GM19035 (cell line): Measurements from ENCODE around the gene SEZ6L.

Experiments
- ATAC-seq: cut with Tn5 transposase; IDR thresholded peaks from one replicate; pipeline ENCODE4 v1.9.1; 2021; ENCODE audit not compliant: unreplicated experiment

SEZ6L gene

GRCh38 chr22:26169315-26170111 lies at the start of gene SEZ6L:
TSS of gene SEZ6L (plus strand) at chr22:26169462. CDS start at chr22:26169670, 208 bp downstream.
- no peak for ATAC-seq

DNA sequence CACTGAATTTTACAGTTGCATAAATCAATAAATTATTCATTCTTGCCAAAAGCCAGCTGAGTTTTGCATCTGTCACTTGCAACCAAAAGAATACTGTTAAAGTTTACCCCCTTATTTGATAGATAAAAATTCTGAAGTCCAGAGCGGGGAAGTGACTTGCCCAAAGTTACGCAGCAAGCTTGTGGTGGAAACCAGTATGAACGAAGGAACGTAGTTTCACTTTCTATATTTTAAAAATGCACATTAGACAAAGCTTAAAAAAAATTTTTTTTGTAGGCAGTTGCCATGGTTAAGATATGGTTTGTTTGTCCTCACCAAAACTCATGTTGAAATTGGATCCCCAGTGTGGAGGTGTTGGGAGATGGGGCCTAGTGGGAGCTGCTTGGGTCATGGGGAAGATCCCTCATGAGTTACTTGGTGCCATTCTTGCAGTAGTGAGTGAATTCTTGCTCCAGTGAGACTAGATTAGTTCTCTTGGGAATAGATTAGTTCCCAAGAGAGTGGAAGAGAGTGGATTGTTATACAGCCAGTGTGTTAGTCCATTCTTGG lies 46.3 kb upstream of the SEZ6L start:
- no peak for ATAC-seq

- ATAC-seq: no peak
Observed at GRCh38 chr22:26124991-26125725, 44.1 kb upstream of the SEZ6L start.

DNA sequence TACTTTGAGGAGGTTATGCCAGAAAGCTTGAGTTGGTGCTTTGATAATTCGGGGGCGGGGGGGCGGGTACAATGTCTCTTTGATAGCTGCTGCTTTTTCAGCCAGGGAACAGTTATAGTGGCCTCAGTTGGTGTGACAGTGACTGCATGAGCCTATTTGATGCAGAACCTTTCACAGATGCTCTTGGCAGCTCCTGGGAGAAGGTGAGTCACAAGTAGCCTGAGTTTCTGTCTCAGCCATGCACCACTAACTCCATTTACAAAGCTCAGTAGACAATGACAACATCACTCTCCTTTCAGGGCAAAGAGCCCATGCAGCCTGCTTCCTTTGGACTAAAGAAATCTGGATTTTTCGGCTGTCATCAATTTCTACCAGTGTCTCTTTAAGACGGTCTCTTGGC lies 42.1 kb upstream of the SEZ6L start:
- no peak for ATAC-seq

- no peak for ATAC-seq
Observed at GRCh38 chr22:26127556-26127955, 41.7 kb upstream of the SEZ6L start.

DNA sequence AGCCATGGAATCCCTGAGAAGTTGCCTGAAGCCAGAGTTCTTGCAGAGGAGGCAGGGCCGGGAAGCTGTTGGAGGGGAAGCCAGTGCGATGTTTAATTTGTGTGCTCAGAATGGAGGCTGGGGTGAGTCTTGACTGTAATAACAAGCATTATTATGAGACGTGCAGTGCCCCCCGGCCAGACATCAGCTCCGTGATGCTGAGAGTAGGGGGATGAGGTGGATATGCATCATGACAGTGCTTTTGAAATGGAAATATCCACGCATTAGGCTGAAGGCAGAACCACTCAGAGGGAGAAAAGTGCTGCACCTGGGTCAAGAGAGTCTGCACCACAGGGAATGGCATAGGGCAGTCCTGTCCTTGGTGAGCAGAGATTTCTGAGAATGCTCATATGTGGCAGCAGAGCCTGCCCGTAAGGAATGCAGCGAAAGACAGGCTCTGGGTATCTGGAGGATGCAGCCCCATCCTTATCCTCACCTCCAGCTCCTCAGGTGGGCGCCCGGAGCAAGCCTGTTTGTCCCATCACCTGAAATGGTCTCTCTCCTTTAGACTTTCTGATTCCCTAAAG lies 37.6 kb upstream of the SEZ6L start:
- no peak for ATAC-seq

DNA sequence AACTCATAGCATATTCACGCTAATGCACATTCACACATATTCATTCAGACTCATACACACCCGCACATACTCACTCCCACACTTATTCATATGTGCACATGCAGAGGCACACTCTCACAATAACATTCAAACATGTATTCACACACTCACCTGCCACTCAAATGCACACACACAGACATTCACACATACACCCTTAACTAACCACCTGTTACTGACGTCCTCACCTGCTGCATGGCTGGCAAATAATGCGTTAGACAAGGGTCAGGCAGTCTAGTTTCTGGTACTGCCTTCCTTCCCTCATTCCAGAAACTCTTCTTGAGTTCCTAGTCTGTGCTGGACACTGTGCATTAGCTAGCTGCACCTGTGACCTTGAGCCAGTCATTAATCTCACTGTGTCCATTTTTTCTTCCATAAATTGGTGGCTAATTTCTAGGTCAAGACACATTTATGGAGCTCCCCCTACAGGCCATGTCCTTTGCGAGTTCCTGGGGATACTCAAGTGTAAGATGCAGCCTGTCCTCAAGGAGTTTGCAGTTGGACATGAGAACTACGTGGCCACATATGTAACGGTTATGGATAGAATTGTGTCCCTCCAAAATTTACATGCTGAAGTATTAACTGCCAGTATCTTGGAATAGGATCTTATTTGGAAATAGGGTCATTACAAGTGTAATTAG lies 34.5 kb upstream of the SEZ6L start:
- ATAC-seq: no peak

- no peak for ATAC-seq
Observed at GRCh38 chr22:26135806-26136205, 33.5 kb upstream of the SEZ6L start.

DNA sequence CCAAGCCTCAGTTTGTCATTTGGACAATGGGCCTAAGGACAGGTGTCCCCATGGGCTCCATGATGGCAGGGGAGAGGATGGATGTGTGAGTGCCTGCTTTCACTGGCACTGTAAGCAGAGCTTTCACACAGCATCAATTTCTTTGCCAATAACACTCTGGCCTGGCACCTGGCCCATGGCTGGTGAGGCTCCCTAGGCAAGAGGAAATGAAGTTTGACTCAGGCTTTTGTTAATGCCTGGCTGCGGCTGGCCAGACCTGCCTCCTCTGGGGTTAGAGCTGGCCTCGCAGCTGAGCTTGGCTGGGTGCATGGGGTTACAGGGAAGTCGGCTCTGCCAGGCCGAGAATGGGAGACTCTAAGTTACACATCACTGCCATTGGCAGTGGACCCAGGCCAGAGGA lies 30.0 kb upstream of the SEZ6L start:
- ATAC-seq: no peak

DNA sequence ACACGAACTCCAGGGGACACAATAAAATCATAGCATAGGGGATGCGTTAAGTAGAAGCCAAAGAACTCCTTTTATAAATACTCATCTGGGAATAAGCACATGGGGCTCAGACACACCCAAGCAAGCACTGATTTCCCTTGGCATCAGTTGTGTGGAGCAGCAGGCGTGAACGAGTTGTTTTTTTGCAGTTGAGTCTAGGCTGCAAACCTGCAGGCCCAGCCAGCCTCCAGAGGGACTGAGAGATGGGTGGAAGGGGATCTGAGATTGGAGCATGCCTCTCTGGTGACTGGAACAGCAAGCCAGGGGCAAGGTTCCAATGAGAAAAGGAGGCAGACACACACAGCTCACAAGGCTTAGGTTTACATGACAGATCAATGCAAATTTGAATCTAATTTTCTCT lies 27.4 kb upstream of the SEZ6L start:
- ATAC-seq: no peak

DNA sequence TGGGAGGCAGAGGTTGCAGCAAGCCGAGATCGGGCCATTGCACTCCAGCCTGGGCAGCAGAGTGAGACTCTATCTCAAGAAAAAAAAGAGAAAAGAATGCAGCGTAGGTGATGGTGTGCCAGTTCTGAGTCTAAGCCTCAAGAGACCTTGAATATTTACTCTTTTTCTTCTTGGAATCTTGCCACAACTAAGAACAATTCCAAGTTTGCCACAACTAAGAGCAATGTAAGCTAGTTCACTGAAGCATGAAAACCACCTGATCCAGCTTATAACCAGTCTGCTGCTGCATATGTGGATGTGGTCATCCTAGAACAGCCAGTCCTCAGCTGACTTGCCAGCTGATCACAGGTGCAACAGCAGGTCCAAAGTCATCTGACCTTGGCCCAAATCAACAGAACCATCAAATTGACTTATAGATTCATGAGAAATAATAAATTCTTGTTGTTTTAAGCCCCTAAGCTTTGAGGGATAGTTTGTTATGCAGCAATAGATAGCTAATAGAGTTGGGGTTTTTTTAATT lies 25.4 kb upstream of the SEZ6L start:
- ATAC-seq: no peak

- ATAC-seq: no peak
Observed at GRCh38 chr22:26159886-26160285, 9.4 kb upstream of the SEZ6L start.

- ATAC-seq: no peak
Observed at GRCh38 chr22:26161746-26162145, 7.5 kb upstream of the SEZ6L start.

DNA sequence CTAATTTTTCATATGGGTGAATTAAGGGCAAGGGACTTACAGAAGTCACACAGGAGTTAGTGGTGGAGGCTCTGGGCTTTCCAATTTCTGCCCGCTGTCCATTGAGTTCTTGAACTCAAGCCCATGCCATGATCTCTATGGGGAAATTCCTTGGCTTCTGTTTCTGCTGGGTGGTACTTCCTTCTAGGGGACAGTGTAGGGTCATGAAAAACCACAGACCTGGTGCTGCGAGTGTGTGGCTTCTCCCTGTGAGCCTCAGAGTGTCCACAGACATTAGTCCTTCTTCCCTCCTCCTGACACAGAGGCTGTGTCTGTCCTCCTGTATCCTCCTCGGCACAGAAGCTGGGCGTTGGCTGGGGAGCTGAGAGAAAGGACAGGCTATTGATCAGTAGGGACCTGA lies 6.3 kb upstream of the SEZ6L start:
- no peak for ATAC-seq

GRCh38 chr22:26164174-26164573 lies 5.1 kb upstream of the SEZ6L start:
- ATAC-seq: no peak

DNA sequence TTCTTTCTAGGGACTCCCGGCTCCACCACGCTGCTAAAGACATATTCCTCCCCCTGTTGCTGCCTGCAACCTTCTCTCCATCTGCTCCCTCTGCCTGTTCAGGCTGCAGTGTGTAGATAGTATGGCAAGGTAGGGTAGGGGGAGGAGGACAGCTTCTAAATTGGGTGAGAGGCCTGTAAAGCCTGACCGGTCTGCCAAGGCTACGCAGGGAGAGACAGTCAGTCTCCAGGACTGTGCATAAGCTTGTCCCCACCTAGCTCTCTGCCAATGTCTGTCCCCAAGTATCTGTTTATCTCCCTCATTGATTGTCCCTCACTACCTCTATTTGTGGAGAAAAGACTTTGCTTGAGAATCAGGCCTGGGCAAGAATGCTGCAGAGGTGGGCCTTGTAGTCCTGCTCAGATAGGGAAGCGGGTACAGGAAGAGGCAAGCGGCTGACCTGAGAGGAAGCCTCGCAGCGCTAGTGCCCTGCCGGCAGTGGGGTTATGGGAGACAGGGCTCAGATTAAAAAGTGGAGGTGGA lies 871 bp upstream of the SEZ6L start:
- ATAC-seq: no peak

GRCh38 chr22:26168939-26169314 lies 335 bp upstream of the SEZ6L start:
- ATAC-seq: no peak

- ATAC-seq: no peak
Observed at GRCh38 chr22:26170112-26170492, 840 bp downstream of the SEZ6L start.

DNA sequence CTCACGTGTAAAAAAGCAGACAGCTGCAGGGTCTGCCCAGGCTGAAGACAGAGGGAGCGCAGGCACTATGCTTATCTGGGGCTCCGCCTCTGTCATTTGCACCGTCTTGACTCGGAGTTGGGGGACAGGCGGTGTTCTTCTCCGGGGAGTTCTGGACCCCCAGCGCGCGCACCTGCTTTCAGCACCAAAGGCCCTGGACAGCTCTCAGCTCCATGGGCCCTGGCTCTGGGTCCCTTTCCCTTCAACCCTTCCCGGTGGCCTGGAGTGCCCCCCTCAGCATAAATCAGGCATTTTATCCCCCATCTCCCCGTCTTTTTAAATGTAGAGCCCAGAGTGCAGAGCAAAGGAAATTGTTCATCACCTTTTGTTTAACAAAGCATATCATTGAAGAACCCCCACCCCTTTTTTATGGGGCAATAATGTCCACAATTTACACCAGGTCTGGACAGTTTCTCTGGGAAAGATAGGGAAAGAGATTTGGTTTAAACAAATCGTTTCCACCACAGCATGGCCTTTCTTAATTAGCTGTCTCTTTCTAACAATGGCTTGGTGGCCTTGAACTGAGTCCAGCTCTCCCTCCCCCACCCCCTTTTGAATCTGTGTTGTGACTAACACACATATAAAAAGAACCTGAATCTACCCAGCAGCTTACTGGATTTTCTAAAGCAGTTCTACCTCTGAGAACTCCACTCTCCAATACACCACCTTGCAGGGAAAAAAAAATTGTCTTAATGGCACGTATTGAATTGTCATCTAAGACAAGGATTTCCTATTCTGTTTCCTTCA lies 1.7 kb downstream of the SEZ6L start:
- no peak for ATAC-seq

DNA sequence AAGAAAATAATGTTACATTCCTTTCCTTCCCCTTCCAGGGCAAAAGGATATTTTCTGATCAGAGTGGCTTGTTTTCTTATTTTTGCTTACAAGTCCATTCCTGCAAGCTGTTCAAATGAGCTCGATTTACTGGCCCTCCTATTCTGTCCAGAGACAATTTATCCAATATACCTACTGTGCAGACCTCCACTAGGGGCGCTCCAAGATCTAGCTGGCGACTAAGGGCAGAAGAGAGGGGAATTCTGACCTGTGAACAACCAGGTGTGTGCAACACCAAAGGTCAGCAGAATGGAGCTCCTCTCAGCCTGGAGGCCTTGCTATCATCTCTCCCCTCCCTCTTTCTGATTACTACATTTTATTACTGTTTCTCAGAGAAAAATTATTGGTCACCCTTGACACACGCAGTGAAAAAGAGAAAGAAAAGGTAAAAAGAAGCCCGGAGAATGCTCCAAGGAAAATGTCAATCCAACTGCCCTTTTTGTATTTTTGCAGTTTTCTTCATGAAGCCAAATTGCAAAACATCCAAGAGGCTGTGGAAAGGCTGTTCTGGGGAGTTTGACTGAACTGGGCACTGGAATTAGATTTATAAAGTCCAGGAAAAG lies 3.2 kb downstream of the SEZ6L start:
- no peak for ATAC-seq
